GM23338 (cell line): ENCODE results near the gene ICAM2. TPM values are rescaled to one million over a fixed set of nuclear protein-coding genes. Genes with fewer than 3 reads are reported as not detected.

ENCODE experiments used
- ATAC-seq: fragments of 200-7000 bp; cut with Tn5 transposase; 3 replicates; pipeline ENCODE4 v1.9.1; 2020
- DNase-seq: peaks from one replicate; pipeline ENCODE4 v3.0.0-alpha.2; 2015; ENCODE audit warnings: low spot score
- H2AFZ ChIP-seq: fragments of 200-600 bp; sonication (generic); 2 replicates; pipeline ENCODE4 v1.8.0; 2016; ENCODE audit warnings: antibody characterized with exemption, mild to moderate bottlenecking, moderate library complexity
- H3F3A ChIP-seq: fragments of 200-600 bp; sonication (generic); replicated peaks from 2 replicates; pipeline ENCODE4 v1.8.0; 2017; ENCODE audit warnings: antibody characterized with exemption, mixed run types, low read depth
- H3K27ac ChIP-seq: fragments of 200-600 bp; sonication (generic); 2 replicates; pipeline ENCODE4 v1.6.1; 2016; ENCODE audit warnings: low read depth
- H3K27me3 ChIP-seq: fragments of 200-600 bp; sonication (generic); 2 replicates; pipeline ENCODE4 v1.8.0; 2016; ENCODE audit warnings: mild to moderate bottlenecking, mixed run types, moderate library complexity; ENCODE audit not compliant: insufficient read depth
- H3K36me3 ChIP-seq: fragments of 200-600 bp; sonication (generic); 2 replicates; pipeline ENCODE4 v1.8.0; 2016; ENCODE audit warnings: mild to moderate bottlenecking; ENCODE audit not compliant: insufficient read depth
- H3K4me1 ChIP-seq: fragments of 200-600 bp; sonication (generic); 2 replicates; pipeline ENCODE4 v1.8.0; 2016; ENCODE audit warnings: mild to moderate bottlenecking, moderate library complexity; ENCODE audit not compliant: insufficient read depth
- H3K4me2 ChIP-seq: fragments of 200-600 bp; sonication (generic); 2 replicates; pipeline ENCODE4 v1.7.1; 2017; ENCODE audit warnings: mixed run types
- H3K4me3 ChIP-seq: fragments of 200-600 bp; sonication (generic); 2 replicates; pipeline ENCODE4 v1.6.1; 2016; ENCODE audit warnings: mixed run types
- H3K79me2 ChIP-seq: fragments of 200-600 bp; sonication (generic); replicated peaks from 2 replicates; pipeline ENCODE4 v1.8.0; 2017; ENCODE audit warnings: mild to moderate bottlenecking; ENCODE audit not compliant: insufficient read depth
- H3K9me2 ChIP-seq: fragments of 200-600 bp; sonication (generic); 2 replicates; pipeline ENCODE4 v1.8.0; 2017; ENCODE audit not compliant: insufficient read depth
- H4K20me1 ChIP-seq: fragments of 200-600 bp; sonication (generic); replicated peaks from 2 replicates; pipeline ENCODE4 v1.8.0; 2017; ENCODE audit warnings: mild to moderate bottlenecking; ENCODE audit not compliant: insufficient read depth
- H3K27ac Mint-ChIP-seq: 2 replicates; pipeline ENCODE4 v1.8.0; 2020; ENCODE audit warnings: inconsistent platforms, mild to moderate bottlenecking, moderate library complexity, mixed read lengths
- H3K27me3 Mint-ChIP-seq: 3 replicates; pipeline ENCODE4 v1.8.0; 2022; ENCODE audit warnings: low read depth, mild to moderate bottlenecking, moderate library complexity, mixed read lengths, inconsistent platforms; ENCODE audit not compliant: insufficient read depth, poor library complexity
- H3K36me3 Mint-ChIP-seq: 3 replicates; pipeline ENCODE4 v1.8.0; 2021; ENCODE audit warnings: low read depth, mild to moderate bottlenecking, inconsistent platforms, moderate library complexity, mixed read lengths
- H3K4me1 Mint-ChIP-seq: 3 replicates; pipeline ENCODE4 v1.8.0; 2020; ENCODE audit warnings: mild to moderate bottlenecking, inconsistent platforms, mixed read lengths
- H3K4me3 Mint-ChIP-seq: 3 replicates; pipeline ENCODE4 v1.8.0; 2021; ENCODE audit warnings: moderate library complexity, mild to moderate bottlenecking, inconsistent platforms, mixed read lengths
- H3K9me3 Mint-ChIP-seq: 3 replicates; pipeline ENCODE4 v1.8.0; 2020; ENCODE audit warnings: moderate library complexity, mild to moderate bottlenecking, inconsistent platforms, mixed read lengths
- CTCF ChIP-seq, 2 experiments: fragments of 200-600 bp in 1 of 2; sonication (generic) in 1 of 2; conservative IDR thresholded peaks; 2 replicates each; pipeline versions ENCODE4 v1.5.1 to v1.6.1; 2016 to 2017; ENCODE audit warnings: antibody characterized with exemption in 2 of 2, low read depth in 2 of 2, mild to moderate bottlenecking in 2 of 2, moderate library complexity in 1 of 2
- EZH2 ChIP-seq: fragments of 200-600 bp; sonication (generic); IDR thresholded peaks from one replicate; pipeline ENCODE4 v1.8.0; 2017; ENCODE audit warnings: antibody characterized with exemption, mild to moderate bottlenecking, low read depth; ENCODE audit not compliant: unreplicated experiment
- JUNB ChIP-seq: IDR thresholded peaks from one replicate; pipeline ENCODE4 v1.6.1; 2016; ENCODE audit warnings: antibody characterized with exemption; ENCODE audit not compliant: unreplicated experiment
- NANOG ChIP-seq: IDR thresholded peaks from 2 replicates; pipeline ENCODE4 v1.6.1; 2016; ENCODE audit warnings: antibody characterized with exemption, borderline replicate concordance
- POLR2AphosphoS5 ChIP-seq: IDR thresholded peaks from 2 replicates; pipeline ENCODE4 v1.6.1; 2016; ENCODE audit warnings: antibody characterized with exemption, low read depth
- REST ChIP-seq: IDR thresholded peaks from one replicate; pipeline ENCODE4 v1.6.1; 2018; ENCODE audit warnings: antibody characterized with exemption; ENCODE audit not compliant: unreplicated experiment
- STAT1 ChIP-seq: IDR thresholded peaks from one replicate; pipeline ENCODE4 v1.6.1; 2016; ENCODE audit warnings: antibody characterized with exemption; ENCODE audit not compliant: unreplicated experiment
- ZNF114 ChIP-seq: fragments of 250-450 bp; sonication (Bioruptor Pico); IDR thresholded peaks from 2 replicates; pipeline ENCODE4 v1.5.0; 2020; ENCODE audit warnings: mild to moderate bottlenecking, moderate library complexity
- ZNF331 ChIP-seq: fragments of 250-450 bp; sonication (Bioruptor Pico); IDR thresholded peaks from 2 replicates; pipeline ENCODE4 v1.5.0; 2020; ENCODE audit warnings: low read depth, mild to moderate bottlenecking, moderate library complexity
- ZNF462 ChIP-seq: fragments of 250-450 bp; sonication (Bioruptor Pico); IDR thresholded peaks from 2 replicates; pipeline ENCODE4 v1.5.0; 2020; ENCODE audit warnings: mild to moderate bottlenecking, moderate library complexity
- polyA plus RNA-seq: library from polyadenylated mRNA; unstranded; fragments of >200 nt; fragmentation: Nextera tagmentation; extraction: Ambion mirVana; gene quantifications from 2 replicates; pipeline ENCODE4 v1.2.1, GENCODE V29; 2016
- total RNA-seq: library from RNA; depleted of rRNA; stranded (reverse); fragments of >200 nt; shearing (Covaris generic); gene quantifications from 2 replicates; pipeline ENCODE4 v1.2.3, GENCODE V29; 2014

ICAM2 gene
- total and polyA plus RNA-seq, 2 experiments from 2014 or later: 0.31 to 0.86 TPM

- no peaks in the 10 kb centered on the region for H3K79me2 ChIP-seq
- no peaks in the 10 kb centered on the region for H3K9me2 ChIP-seq
- peaks cover 11% of the 10 kb centered on the region for H3K27me3 Mint-ChIP-seq
- H3K4me3 ChIP-seq: no peak overlapping the region
- H3K36me3 Mint-ChIP-seq: no peaks in the 10 kb centered on the region
- H3K27ac Mint-ChIP-seq: no peak overlapping the region
- H3F3A ChIP-seq: no peaks in the 10 kb centered on the region
- H3K36me3 ChIP-seq: no peaks in the 10 kb centered on the region
- no peaks in the 10 kb centered on the region for H3K4me1 ChIP-seq
- no peaks in the 10 kb centered on the region for H4K20me1 ChIP-seq
- H2AFZ ChIP-seq: no peak overlapping the region
- peaks cover 7% of the 10 kb centered on the region; the same call in 2 of the 3 replicates for H3K4me1 Mint-ChIP-seq
- H3K4me3 Mint-ChIP-seq: no peak overlapping the region
- H3K4me2 ChIP-seq: no peak overlapping the region
- DNase-seq (no peak), ATAC-seq (no peak)
- no peaks in the 10 kb centered on the region for H3K27me3 ChIP-seq
- H3K27ac ChIP-seq: no peak overlapping the region
- TF ChIP-seq NANOG (no peak), REST (no peak), JUNB (no peak), EZH2 (no peak)
- H3K9me3 Mint-ChIP-seq: no peaks in the 10 kb centered on the region
Measured at GRCh38 chr17:64048805-64049204, 28.4 kb upstream of the ICAM2 start.

- peaks cover 9% of the 10 kb centered on the region for H3K27me3 Mint-ChIP-seq
- no peak overlapping the region for H3K27ac Mint-ChIP-seq
- no peaks in the 10 kb centered on the region for H3K36me3 Mint-ChIP-seq
- H3K9me3 Mint-ChIP-seq: no peaks in the 10 kb centered on the region
- Histone ChIP-seq H3K27me3 (no peaks in the 10 kb centered on the region), H3K79me2 (no peaks in the 10 kb centered on the region), H3K4me2 (no peak overlapping the region), H4K20me1 (no peaks in the 10 kb centered on the region), H2AFZ (no peak overlapping the region), H3K4me1 (no peaks in the 10 kb centered on the region), H3K36me3 (no peaks in the 10 kb centered on the region), H3K9me2 (no peaks in the 10 kb centered on the region), H3F3A (no peaks in the 10 kb centered on the region), H3K4me3 (no peak overlapping the region), H3K27ac (no peak overlapping the region)
- DNase-seq: no peak
- H3K4me1 Mint-ChIP-seq: peaks cover 7% of the 10 kb centered on the region; the same call in 2 of the 3 replicates
- no peak for ATAC-seq
- no peak overlapping the region for H3K4me3 Mint-ChIP-seq
- no peak for TF ChIP-seq JUNB
- no peak for TF ChIP-seq ZNF114
- no peak for TF ChIP-seq ZNF462 (CRISPR knock-in tag)
- no peak for TF ChIP-seq STAT1
- TF ChIP-seq ZNF331: no peak
- TF ChIP-seq POLR2AphosphoS5: no peak
- no peak for TF ChIP-seq CTCF (conservative IDR thresholded peaks at IDR 0.05; ENCODE audit: low read depth in 2 of 2)
- TF ChIP-seq EZH2: no peak
- TF ChIP-seq NANOG: no peak
Measured at GRCh38 chr17:64045176-64045575, 24.7 kb upstream of the ICAM2 start.
